ENCODE data around the gene DHRS13.

DNA sequence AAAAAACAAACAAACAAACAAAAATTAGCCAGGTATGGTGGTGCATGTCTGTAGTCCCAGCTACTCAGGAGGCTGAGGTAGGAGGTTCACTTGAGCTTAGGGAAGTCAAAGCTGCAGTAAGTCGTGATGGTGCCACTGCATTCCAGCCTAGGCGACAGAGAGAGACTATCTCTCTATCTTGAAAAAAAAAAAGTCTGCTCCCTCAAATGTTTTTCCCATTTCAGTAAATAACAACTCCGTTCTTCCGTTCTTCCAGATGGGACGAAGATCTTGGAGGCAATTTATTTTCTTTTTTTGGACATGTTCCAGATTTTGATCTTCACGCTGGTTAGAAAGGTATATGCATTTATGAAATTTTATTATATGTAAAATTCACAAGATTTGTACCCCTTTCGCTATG is 29.0 kb downstream of the DHRS13 start:
- TF ChIP-seq, protein P1, sequence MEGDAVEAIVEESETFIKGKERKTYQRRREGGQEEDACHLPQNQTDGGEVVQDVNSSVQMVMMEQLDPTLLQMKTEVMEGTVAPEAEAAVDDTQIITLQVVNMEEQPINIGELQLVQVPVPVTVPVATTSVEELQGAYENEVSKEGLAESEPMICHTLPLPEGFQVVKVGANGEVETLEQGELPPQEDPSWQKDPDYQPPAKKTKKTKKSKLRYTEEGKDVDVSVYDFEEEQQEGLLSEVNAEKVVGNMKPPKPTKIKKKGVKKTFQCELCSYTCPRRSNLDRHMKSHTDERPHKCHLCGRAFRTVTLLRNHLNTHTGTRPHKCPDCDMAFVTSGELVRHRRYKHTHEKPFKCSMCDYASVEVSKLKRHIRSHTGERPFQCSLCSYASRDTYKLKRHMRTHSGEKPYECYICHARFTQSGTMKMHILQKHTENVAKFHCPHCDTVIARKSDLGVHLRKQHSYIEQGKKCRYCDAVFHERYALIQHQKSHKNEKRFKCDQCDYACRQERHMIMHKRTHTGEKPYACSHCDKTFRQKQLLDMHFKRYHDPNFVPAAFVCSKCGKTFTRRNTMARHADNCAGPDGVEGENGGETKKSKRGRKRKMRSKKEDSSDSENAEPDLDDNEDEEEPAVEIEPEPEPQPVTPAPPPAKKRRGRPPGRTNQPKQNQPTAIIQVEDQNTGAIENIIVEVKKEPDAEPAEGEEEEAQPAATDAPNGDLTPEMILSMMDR (IDR thresholded peaks at IDR 0.05 in 4 of 5, conservative IDR thresholded peaks at IDR 0.05 in 1 of 5) = no peak
- TF ChIP-seq POLR2A (IDR thresholded peaks at IDR 0.05) = no peak
